Dedifferentiated amniotic fluid mesenchymal stem cell (primary cell): Measurements from ENCODE around the gene GTSF1L.

Experiments used
- DNase-seq: peaks from one replicate; pipeline ENCODE4 v3.0.0-alpha.2; 2016; ENCODE audit errors: extremely low spot score

The GTSF1L gene

GRCh38 chr20:43716757-43717615, 9.8 kb downstream of the GTSF1L start:
- no peak for DNase-seq

- no peak for DNase-seq
Observed at GRCh38 chr20:43716123-43716522, 10.7 kb downstream of the GTSF1L start.

- DNase-seq: no peak
Observed at GRCh38 chr20:43715511-43715910, 11.3 kb downstream of the GTSF1L start.

GRCh38 chr20:43715044-43715443, 11.8 kb downstream of the GTSF1L start:
- DNase-seq: no peak

- no peak for DNase-seq
Observed at GRCh38 chr20:43711098-43711654, 15.6 kb downstream of the GTSF1L start.

- no peak for DNase-seq
Observed at GRCh38 chr20:43710370-43711044, 16.3 kb downstream of the GTSF1L start.

- no peak for DNase-seq
Observed at GRCh38 chr20:43702502-43702901, 24.3 kb downstream of the GTSF1L start.

- DNase-seq: no peak
Observed at GRCh38 chr20:43700627-43701026, 26.2 kb downstream of the GTSF1L start.

GRCh38 chr20:43699941-43700565, 26.7 kb downstream of the GTSF1L start:
- no peak for DNase-seq

- DNase-seq: no peak
Observed at GRCh38 chr20:43695571-43695970, 31.2 kb downstream of the GTSF1L start.

- no peak for DNase-seq
Observed at GRCh38 chr20:43694763-43695162, 32.0 kb downstream of the GTSF1L start.

- no peak for DNase-seq
Observed at GRCh38 chr20:43691928-43692524, 34.8 kb downstream of the GTSF1L start.

- DNase-seq: no peak
Observed at GRCh38 chr20:43690943-43691598, 35.7 kb downstream of the GTSF1L start.

- DNase-seq: no peak
Observed at GRCh38 chr20:43689165-43689564, 37.6 kb downstream of the GTSF1L start.

GRCh38 chr20:43686820-43687219, 40.0 kb downstream of the GTSF1L start:
- no peak for DNase-seq

GRCh38 chr20:43682446-43682845, 44.4 kb downstream of the GTSF1L start:
- DNase-seq: no peak

- DNase-seq: no peak
Observed at GRCh38 chr20:43681991-43682410, 44.8 kb downstream of the GTSF1L start.

GRCh38 chr20:43681468-43681942, 45.3 kb downstream of the GTSF1L start:
- DNase-seq: no peak

- DNase-seq: no peak
Observed at GRCh38 chr20:43680981-43681380, 45.8 kb downstream of the GTSF1L start.

- DNase-seq: no peak
Observed at GRCh38 chr20:43676368-43676767, 50.4 kb downstream of the GTSF1L start.
